Activated CD4-positive, alpha-beta T cell treated with anti-CD3 and anti-CD28 coated beads, Interleukin-2, amount 50 U/mL, for 24 hours (primary cell): ENCODE results near the gene LHPP.
"Not testable (repeated sequence)": the region's sequence is repeated elsewhere in the genome, so short reads cannot be mapped to it uniquely, and the experiment has no call there.

ENCODE experiments used
- DNase-seq, 2 donors: peaks; one replicate each; pipeline ENCODE4 v3.0.0-alpha.2; 2020; ENCODE audit warnings: low read depth in 1 of 2, low spot score in 1 of 2

The LHPP gene, protein sequence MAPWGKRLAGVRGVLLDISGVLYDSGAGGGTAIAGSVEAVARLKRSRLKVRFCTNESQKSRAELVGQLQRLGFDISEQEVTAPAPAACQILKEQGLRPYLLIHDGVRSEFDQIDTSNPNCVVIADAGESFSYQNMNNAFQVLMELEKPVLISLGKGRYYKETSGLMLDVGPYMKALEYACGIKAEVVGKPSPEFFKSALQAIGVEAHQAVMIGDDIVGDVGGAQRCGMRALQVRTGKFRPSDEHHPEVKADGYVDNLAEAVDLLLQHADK

DNA sequence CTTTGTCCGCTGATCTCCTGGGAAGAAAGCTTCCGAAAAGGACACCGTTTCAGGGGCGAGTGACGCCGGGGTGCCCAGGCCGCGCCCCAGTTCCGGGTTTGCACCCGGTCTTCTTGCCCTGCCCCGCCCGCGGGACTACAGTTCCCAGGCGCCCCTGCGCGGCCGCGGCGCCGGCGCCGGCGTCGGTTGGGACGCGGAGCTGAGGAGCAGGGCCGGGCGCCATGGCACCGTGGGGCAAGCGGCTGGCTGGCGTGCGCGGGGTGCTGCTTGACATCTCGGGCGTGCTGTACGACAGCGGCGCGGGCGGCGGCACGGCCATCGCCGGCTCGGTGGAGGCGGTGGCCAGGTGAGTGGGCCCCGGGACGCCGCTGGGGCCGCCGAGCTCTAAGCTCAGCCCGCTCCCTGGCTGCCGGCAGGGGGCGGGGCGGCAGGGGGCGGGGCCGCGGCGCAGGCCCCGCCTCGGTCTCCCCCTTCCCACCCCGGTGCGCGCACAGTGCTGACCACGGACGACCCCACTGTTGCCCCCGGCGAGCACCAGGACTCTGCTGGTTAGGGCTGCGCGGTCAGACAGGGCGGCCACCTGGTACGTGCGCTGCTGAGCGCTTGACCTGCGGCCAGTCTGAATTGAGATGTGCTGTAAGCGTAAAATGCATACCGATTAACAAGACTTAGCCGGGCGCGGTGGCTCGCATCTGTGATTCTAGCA lies at the start of gene LHPP:
Gene LHPP (plus strand): TSS at position 182 of the 706 bp plus-strand sequence. CDS start 40 bp downstream, at position 222.
- peak; percentile 78 for DNase-seq

DNA sequence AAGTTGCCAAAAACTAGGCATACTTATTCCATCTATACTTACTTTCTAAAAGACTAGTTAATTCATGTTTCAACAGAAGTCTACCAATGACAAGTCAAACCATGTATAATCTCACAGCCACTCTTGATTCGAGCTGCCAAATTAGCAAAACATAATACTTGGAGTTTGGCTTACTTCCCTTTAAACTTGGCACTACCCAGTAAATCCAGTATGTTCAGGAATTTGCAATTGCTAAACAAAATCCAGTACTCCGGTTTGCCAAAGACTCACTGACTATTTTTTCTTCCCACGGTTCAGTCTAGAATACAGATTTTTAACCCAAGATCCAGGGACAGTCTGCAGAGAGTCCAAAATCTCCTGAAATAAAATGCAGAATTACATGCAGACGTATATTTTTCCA lies 47.5 kb upstream of the LHPP start:
- no peak for DNase-seq

DNA sequence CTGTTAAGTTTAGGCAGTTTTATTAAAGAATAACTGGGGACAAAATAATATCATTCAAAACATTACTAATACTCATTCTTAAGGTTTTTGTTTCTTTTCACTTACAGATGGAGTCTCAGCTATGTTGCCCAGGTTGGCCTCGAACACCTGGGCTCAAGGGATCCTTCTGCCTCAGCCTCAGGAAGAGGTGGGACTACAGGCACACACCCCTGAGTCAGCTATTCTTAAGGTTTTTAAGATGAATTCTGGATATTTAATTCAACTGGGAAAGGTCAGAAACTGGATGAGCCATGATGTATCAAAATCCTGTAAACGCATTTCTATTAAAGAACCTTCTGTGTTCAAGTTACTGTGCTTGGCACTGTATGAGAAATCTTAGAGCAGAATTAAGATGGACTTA lies 46.4 kb upstream of the LHPP start:
- DNase-seq: no peak

DNA sequence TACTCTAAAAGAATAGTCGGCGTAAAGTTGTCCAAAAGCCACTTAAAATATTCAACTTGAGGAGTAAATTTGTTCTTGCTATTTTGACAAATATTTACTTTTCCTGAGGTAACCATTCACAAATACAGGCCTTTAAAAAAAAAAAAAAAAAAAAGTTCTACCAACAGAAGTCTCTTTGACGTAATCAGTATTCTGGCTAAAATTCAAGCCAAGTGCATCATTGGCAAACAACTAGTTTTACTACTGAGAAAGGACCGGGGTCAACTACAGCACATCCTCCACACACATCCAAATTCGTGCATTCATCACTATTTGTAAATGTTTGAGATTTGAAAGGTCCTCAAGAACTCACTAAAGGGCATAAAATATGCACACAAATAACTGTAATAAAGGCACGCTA lies 44.9 kb upstream of the LHPP start:
- no peak for DNase-seq

DNA sequence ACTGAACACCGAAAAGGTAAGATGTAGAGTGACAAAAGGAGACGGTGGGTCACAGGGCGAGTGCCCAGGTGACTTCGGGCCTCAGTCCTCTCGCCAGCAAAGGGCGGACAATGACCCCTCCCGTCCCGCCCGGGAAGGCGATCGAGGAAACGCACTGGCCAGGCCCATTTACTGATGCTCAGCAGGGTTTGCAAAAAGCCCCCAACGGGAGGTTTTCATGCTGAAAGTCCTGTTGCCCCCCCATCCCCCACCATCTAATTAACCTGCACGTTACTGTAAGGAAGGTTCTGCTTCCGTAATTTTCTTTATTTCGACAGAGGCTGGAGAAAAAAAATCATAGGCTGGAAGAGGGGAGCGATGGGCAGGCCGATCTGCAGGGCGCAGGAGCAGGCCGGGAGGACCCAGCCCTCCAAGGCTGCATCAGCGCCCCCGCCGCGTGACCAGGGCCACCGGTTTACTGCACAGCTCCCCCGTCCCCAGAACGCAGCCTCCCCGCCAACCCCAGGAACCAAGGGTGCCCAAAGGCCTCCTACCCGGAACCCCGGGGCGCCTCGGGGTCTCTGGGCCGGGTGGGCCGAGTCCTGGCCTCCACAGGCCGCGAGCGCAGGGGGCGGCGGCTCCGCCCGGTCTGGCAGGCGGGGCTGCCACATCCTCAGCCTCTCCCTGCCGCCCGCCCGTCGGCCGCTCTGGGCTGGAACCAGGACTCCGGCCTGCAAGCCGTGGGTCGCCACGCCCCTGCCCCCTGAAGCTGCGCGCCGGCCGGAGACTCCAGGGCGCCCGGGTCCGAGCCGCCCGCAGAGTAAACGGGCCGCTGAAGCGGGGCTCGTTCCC lies 43.5 kb upstream of the LHPP start:
- peak; percentile 5 to 12 for DNase-seq

DNA sequence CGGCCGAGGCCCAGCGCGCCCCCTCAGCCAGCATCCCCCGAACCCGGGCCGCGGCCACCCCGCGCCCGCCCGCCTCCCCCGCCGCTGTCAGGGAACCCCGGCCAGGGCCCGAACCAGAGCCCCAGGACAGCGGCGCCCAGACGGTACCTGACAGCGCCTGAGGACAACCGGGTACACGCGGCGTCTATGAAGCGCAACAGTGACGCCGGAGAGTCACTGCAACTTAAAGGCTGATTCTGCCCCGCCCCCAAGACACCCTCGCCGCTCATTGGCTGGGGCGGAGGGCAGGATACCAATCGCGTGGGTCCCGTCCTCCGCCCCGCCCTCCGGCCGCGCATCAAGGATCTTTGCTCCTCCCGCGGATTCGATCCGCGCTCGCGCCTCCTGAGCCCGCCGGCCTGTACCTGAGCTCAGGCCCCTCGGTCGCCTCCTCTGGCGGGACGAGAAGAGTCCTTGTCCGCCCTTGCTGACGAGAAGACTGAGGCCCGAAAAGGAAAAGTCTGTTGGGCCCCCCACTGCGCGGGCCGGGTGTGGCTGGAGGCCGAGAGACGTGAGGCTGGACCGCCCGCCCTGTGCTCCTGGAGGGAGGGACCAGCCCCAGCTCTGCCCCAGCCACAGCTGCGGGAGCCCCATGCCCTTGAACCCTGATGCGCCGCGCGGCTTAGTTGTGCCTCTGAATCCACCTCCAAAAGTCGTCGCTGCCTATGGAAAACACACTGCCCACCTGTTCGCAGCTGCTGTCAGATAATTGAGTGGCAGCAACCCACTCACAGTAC lies 42.7 kb upstream of the LHPP start, which contains the start of gene OAT:
Gene OAT (minus strand): TSS at position 198 of the 776 bp plus-strand sequence. CDS start 6,752 bp downstream, outside the sequence.
- peak; percentile 86 to 93 for DNase-seq

DNA sequence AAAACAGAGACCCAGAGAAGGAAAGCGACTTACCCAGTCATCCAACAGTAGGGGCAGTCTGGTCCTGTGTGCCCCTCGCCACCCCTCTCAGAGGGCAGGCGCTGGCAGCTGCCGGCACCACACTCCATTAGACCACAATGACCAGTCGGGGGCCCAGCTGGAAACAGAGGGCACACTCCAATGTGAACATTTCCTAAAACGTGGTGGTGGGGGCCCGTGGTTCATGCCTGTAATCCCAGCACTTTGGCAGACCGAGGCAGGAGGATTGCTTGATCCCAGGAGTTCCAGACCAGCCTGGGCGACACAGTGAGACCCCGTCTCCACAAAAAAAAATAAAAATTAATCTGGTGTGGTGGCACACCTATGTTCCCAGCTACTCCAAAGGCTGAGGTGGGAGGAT lies 42.0 kb upstream of the LHPP start:
- no peak for DNase-seq

DNA sequence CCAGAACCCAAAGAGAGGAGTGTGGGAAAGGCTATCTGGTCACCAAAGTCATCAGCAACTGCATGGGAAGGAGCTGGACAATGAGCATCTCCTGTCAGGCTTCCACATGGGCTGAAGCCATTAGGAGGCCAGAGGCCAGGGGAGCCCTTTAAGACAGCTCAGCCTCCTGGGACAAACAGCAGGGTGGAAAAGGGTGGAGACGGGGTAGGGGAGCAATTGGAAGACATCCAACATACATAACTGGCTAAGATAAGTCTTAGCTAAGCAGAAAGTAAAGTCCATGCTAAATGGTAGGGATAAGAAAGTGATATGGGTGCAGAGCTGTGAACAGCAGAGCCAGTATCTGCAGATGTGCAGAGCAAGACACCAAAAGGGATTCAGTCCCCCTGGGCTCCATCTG lies 41.4 kb upstream of the LHPP start:
- DNase-seq: no peak

DNA sequence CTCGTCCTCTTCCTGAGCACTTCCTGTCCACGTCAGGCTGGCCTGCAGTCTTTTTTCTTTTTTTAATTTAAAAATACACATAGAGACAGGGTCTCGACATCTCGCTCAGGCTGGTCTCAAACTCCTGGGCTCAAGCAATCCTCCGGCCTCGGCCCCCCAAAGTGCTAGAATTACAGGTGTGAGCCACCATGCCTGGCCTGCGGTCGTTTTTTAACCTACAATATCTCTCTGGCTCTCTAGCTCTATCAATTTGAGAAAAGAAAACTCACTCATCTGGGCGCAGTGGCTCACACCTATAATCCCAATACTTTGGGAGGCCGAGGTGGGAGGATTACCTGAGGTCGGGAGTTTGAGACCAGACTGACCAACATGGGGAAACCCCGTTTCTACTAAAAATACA lies 38.9 kb upstream of the LHPP start:
- DNase-seq: no peak

DNA sequence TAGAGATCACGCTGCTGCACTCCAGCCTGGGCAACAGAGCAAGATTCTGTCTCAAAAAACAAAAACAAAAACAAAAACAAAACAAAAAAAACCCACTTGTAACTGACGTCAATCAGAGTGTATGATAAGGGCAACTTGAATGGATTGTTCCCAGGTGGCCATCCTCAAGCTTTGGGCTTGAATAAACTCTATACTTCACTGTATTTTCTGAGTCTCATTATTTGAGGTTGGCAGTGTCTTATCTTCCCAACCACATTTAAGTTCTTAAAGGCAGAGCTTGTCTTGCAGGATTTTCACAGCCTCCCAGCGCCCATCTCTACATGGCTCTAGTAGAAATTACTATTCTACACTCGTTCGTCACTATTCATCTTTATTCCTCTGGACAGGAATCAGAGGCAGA lies 37.8 kb upstream of the LHPP start:
- DNase-seq: no peak

DNA sequence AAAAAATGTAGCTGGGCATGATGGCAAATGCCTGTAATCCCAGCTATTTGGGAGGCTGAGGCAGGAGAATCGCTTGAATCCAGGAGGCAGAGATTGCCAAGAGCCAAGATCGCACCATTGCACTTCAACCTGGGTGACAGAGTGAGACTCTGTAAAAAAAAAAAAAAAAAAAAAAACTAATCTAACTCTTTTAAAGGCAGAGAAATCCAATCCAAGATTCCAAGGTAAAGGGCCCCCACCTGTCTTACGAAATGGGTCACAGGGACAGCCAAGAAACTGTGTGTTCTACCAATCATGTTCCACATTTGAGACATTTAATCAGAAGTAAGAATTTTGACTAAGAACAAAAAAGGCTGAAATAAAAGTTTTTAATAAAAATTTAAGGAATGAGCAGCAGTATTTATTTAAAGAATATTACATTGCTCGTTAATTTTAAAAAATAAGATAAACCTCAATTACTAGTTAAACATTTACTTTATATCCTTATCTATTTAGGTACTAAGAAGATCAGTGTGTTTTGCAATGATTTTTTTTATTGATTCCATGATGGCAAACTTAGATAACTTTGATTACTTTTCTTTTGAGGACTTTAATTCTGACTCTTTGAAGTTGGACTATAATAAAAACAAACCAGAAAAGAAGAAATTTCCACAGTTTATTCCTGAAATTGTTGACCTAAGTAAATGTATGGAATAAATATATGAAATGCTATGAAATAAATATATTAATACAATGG lies 36.2 kb upstream of the LHPP start:
- no peak for DNase-seq

DNA sequence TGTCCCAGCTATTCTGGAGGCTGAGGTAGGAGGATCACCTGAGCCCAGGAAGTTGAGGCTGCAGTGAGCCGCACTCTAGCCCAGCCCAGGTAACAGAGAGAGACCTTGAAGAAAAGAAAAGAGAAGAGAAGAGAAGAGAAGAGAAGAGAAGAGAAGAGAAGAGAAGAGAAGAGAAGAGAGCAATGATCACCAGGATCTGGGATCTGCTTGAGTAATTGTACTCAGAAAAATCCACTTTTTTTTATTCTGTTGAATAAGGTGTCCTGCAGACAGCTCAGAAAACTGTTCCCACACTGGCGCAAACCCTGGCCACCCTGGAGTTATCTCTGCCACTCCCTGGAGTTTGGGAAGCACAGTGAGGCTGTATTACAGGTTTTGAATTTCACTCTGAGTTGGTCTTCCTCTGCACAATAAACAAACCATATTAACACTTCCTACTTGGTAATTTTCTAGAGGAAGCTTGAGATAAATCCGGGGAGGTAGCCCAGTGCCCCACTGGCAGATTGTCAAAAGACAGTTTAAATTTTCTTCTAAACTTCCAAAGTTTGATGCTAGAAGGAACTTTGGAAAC lies 33.3 kb upstream of the LHPP start:
- no peak for DNase-seq

DNA sequence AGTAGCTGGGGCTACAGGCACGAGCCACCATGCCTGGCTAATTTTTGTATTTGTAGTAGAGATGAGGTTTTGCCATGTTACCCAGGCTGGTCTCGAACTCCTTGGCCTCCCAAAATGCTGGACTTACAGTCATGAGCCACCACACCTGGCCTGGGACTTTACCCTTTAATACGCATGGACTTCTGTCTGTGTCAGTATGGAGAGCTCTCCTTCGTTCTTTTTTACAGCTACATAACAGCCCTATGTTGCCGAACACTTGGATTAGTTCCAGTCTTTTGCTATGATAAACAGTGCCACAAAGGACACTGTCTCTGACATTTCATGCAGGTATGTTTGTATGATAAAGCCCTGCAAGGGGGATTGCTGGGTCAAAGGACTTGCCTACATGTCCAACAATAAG lies 32.0 kb upstream of the LHPP start:
- DNase-seq: no peak

DNA sequence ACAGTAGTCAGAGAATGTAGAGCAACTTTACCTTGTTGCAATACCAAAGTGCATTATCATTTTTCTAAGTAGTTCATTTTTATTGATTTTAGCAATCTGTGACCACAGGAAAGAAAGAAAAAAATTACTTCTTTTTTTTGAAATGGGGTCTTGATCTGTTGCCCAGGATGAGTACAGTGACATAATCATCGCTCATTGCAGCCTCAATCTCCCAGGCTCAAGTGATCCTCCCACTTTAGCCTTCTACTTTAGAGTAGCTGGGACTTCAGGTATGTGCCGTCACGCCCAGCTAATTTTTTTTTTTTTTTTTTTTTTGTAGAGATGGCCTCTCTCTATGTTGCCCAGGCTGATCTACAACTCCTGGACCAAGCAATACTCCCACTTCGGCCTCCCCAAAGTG lies 31.5 kb upstream of the LHPP start:
- DNase-seq: no peak

DNA sequence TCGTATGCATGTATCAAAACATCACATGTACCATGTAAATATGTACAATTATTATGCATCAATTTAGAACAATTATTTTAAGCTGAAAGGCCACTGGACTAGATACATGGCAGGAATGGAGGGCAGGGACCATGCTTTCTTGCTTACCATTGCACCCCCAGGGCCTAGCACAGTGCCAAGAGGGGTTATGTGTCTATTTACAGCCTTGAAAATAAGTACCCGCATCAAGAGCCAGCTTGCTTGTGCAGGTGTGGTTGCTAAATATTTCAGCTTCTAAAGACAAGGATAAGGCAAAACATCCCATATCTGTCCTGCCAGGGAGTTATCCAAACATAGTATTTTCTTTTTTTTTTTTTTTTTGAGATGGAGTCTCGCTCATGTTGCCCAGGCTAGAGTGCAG lies 28.2 kb upstream of the LHPP start:
- no peak for DNase-seq

DNA sequence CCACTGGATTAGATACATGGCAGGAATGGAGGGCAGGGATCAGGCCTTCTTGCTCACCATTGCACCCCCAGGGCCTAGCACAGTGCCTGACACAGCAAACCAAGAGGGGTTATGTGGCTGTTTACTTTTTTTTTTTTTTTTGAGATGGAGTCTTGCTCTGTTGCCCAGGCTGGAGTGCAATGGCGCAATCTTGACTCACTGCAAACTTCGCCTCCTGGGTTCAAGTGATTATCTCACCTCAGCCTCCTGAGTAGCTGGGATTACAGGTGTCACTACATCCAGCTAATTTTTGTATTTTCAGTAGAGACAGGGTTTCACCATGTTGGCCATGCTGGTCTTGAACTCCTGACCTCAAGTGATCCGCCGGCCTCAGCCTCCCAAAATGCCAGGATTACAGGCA lies 25.9 kb upstream of the LHPP start:
- not testable (repeated sequence) for DNase-seq

DNA sequence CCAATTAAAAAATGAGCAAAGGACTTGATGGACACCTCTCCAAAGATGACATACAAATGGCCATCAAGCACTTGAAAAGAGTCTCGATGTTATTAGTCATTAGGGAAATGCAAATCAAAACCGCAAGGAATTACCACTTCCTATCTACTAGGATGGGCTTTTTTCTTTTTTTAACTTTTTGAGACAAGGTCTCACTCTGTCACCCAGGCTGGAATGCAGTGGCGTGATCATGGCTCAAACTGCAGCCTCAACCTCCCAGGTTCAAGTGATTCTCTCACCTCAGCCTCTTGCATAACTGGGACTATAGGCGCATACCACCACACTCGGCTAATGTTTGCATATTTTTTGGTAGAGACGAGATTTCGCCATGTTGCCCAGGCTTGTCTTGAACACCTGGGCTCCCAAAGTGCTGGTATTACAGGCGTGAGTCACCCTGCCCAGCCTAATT lies 25.4 kb upstream of the LHPP start:
- no peak for DNase-seq

DNA sequence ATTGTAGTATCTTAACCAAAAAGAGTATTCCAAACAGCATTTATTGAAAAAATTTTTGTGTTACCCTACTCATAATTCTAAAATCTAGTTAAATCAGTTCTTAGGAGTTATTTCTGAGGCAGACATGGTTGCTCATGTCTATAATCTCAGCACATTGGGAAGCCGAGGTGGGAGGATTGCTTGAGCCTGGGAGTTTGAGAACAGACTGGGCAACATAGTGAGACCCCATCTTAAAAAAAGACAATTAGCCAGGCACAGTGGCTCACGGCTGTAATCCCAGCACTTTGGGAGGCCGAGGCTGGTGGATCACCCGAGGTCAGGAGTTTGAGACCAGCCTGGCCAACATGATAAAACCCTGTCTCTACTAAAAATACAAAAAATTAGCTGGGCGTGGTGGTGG lies 19.9 kb upstream of the LHPP start:
- DNase-seq: not testable (repeated sequence)

DNA sequence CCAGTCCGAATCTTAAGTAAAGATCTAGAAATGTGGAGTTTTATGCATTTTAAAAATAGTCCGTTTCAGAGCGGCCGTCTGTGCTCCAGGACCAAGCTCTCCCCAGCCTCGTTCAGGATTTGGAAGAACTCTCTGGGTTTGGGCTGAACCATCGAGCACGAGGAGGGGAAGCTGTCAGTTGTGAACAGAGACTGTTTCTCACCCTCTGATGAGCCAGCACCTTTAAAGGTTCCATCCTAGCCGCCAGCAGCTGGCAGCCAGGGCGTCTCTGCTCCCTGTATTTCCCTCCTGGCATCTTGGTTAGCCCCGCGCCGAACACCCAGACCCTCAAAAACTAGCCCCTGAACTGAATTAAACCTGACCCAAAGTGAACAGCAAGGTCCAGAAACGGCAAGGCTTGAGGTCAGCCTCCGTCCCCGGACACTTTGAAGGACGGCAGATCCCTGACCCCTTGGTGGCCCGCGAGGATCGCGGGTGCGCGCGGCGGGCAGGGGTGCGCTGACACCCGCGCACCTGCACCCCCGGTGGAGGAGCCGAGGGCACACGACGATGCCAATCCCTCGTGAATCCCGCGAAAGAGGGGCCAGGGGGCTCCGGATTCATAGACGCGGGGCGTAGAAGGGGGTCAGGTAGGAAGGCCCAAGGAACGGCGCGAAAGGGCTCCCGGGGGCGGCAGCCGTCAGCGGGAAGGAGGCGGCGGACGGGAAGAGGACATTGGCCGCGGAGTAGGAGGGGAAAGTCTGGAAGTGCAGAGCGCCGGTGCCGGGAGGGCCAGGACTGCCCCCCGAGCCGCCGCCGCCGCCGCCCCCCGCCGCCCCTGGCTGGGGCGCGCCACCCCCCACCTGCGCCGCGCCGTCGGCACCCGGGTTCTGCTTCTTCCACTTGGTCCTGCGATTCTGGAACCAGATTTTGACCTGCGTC lies 14.5 kb upstream of the LHPP start:
- DNase-seq: no peak
